Measurements from ENCODE around the gene TBC1D3G. TPM values are rescaled to one million over a fixed set of nuclear protein-coding genes. Genes with fewer than 3 reads are reported as not detected.
"Not testable (repeated sequence)": the region's sequence is repeated elsewhere in the genome, so short reads cannot be mapped to it uniquely, and the experiment has no call there.

TBC1D3G gene
- total RNA-seq, result 1 to 10 TPM in 1 of 4 donors, not detected in 3; 8.4 TPM

- not testable (repeated sequence) for H3K4me3 ChIP-seq, H3K9me3 ChIP-seq, H3K27ac ChIP-seq, H3K27me3 ChIP-seq, H3K36me3 ChIP-seq, H3K4me1 ChIP-seq, DNase-seq
Observed at GRCh38 chr17:36323584-36323983, at the start of gene TBC1D3G. Gene TBC1D3G (plus strand): TSS chr17:36323884. CDS start chr17:36325412, 1,528 bp downstream.

GRCh38 chr17:36283256-36283655, 40.4 kb upstream of the TBC1D3G start:
- not testable (repeated sequence) for DNase-seq, H3K4me3 ChIP-seq, H3K36me3 ChIP-seq, H3K4me1 ChIP-seq, H3K27me3 ChIP-seq, H3K9me3 ChIP-seq, H3K27ac ChIP-seq

GRCh38 chr17:36284219-36284618, 39.5 kb upstream of the TBC1D3G start:
- not testable (repeated sequence) for H3K9me3 ChIP-seq, H3K4me1 ChIP-seq, DNase-seq, H3K4me3 ChIP-seq, H3K36me3 ChIP-seq, H3K27ac ChIP-seq, H3K27me3 ChIP-seq

- H3K36me3 ChIP-seq, H3K4me1 ChIP-seq: not testable (repeated sequence)
Observed at GRCh38 chr17:36289965-36290612, 33.6 kb upstream of the TBC1D3G start.

GRCh38 chr17:36295161-36295560, 28.5 kb upstream of the TBC1D3G start:
- H3K4me3 ChIP-seq, DNase-seq, H3K9me3 ChIP-seq, H3K27me3 ChIP-seq, H3K4me1 ChIP-seq, H3K27ac ChIP-seq, H3K36me3 ChIP-seq: not testable (repeated sequence)

More at GRCh38 chr17:36289965-36290612, 33.6 kb upstream of the TBC1D3G start:
- not testable (repeated sequence) for DNase-seq, H3K4me3 ChIP-seq, H3K27me3 ChIP-seq, H3K27ac ChIP-seq, H3K9me3 ChIP-seq

GRCh38 chr17:36315736-36316135, 7.9 kb upstream of the TBC1D3G start:
- not testable (repeated sequence) for DNase-seq, H3K4me3 ChIP-seq, H3K9me3 ChIP-seq, H3K4me1 ChIP-seq, H3K27ac ChIP-seq, H3K36me3 ChIP-seq, H3K27me3 ChIP-seq

- H3K27me3 ChIP-seq, H3K27ac ChIP-seq, DNase-seq, H3K4me1 ChIP-seq, H3K9me3 ChIP-seq, H3K36me3 ChIP-seq, H3K4me3 ChIP-seq: not testable (repeated sequence)
Observed at GRCh38 chr17:36362496-36362895, 38.8 kb downstream of the TBC1D3G start.

GRCh38 chr17:36375938-36376337, 52.3 kb downstream of the TBC1D3G start:
- not testable (repeated sequence) for DNase-seq, H3K36me3 ChIP-seq, H3K4me3 ChIP-seq, H3K9me3 ChIP-seq, H3K27ac ChIP-seq, H3K4me1 ChIP-seq, H3K27me3 ChIP-seq

Small RNAs within 50 kb of the gene (small RNA-seq; reads per million reads assigned to genes)
- gene RF00019, result 0 reads per million in 2 donors

Other genes with a start within 250 kb of the TBC1D3G start
- 1 to 10 TPM in 1 of 4 donors, under 1 TPM in 1, not detected in 2; 0.80 to 5.8 TPM for gene CCL3, start 233.7 kb upstream of the TBC1D3G start, total RNA-seq
- gene CCL4, start 220.1 kb upstream of the TBC1D3G start, total RNA-seq, result 1 to 10 TPM in 2 of 4 donors, not detected in 2; 1.1 to 1.5 TPM
- 10 to 100 TPM in 2 of 4 donors, 1 to 10 TPM in 2; 3.4 to 69.3 (median 11.7) TPM for gene TBC1D3B, start 147.2 kb upstream of the TBC1D3G start, total RNA-seq
- gene CCL3L1, start 127.1 kb upstream of the TBC1D3G start, total RNA-seq, result 1 to 10 TPM in 1 of 4 donors, not detected in 3; 3.3 TPM
- 10 to 100 TPM in 1 of 4 donors, 1 to 10 TPM in 1, not detected in 2; 1.3 to 24.8 TPM for gene CCL4L2, start 112.8 kb upstream of the TBC1D3G start, total RNA-seq
- gene TBC1D3I, start 59.3 kb upstream of the TBC1D3G start, total RNA-seq, result under 1 TPM in 2 of 4 donors, not detected in 2; 0.70 to 0.80 TPM
- not detected for gene TBC1D3H, start 64.6 kb downstream of the TBC1D3G start, total RNA-seq
- 10 to 100 TPM; 13.8 to 29.7 (median 17.9) TPM for gene ZNHIT3, start 162.8 kb downstream of the TBC1D3G start, total RNA-seq
- gene MYO19, start 211.0 kb downstream of the TBC1D3G start, total RNA-seq, result 100 to 1,000 TPM; 150 to 286 (median 213) TPM
- 1 to 10 TPM in 3 of 4 donors, not detected in 1; 2.5 to 4.4 (median 4.3) TPM for gene PIGW, start 211.1 kb downstream of the TBC1D3G start, total RNA-seq
- 100 to 1,000 TPM in 1 of 4 donors, 10 to 100 TPM in 3; 90.5 to 124 (median 96.8) TPM for gene GGNBP2, start 221.0 kb downstream of the TBC1D3G start, total RNA-seq